Naive thymus-derived CD4-positive, alpha-beta T cell (primary cell): ENCODE results near the gene RALGPS1. TPM values are rescaled to one million over a fixed set of nuclear protein-coding genes. Genes with fewer than 3 reads are reported as not detected.

ENCODE experiments used
- ATAC-seq: fragments of 150-1000 bp; cut with Tn5 transposase; 2 replicates; pipeline ENCODE4 v1.10.0; 2021; ENCODE audit warnings: mild to moderate bottlenecking, moderate library complexity
- CTCF ChIA-PET: fragments of 350-600 bp; sonication (Branson Sonifier 250); formaldehyde crosslinking; loops from one replicate; lab custom pipeline; 2021; ENCODE audit warnings: antibody characterized with exemption; lab: Charles Lee
- POLR2A ChIA-PET: fragments of 350-600 bp; sonication (Branson Sonifier 250); formaldehyde crosslinking; loops from one replicate; lab custom pipeline; 2021; ENCODE audit warnings: antibody characterized with exemption, inconsistent platforms; lab: Charles Lee
- DNase-seq, 9 donors: peaks; one replicate each; pipeline versions ENCODE4 v3.0.0 to v3.0.0-alpha.2; 2020 to 2022; ENCODE audit warnings: mixed read lengths in 1 of 9
- H3K27ac ChIP-seq: one replicate; pipeline ENCODE4 v1.7.0; 2013; ENCODE audit warnings: mild to moderate bottlenecking, low read depth, low read length, moderate library complexity
- H3K27me3 ChIP-seq, 2 donors: one replicate each; pipeline ENCODE4 v1.7.0; 2013; ENCODE audit warnings: low read length in 2 of 2, mild to moderate bottlenecking in 2 of 2, moderate library complexity in 2 of 2; ENCODE audit not compliant: control insufficient read depth in 2 of 2, insufficient read depth in 2 of 2
- H3K36me3 ChIP-seq, 3 experiments: 1 replicate in 2 of 3; 2 replicates in 1 of 3; pipeline ENCODE4 v1.7.0; 2013; ENCODE audit warnings: low read length in 3 of 3, mild to moderate bottlenecking in 3 of 3, moderate library complexity in 1 of 3; ENCODE audit not compliant: insufficient read depth in 3 of 3, control insufficient read depth in 2 of 3
- H3K4me1 ChIP-seq, 2 donors: one replicate each; pipeline ENCODE4 v1.7.0; 2013; ENCODE audit warnings: low read length in 2 of 2, mild to moderate bottlenecking in 2 of 2, moderate library complexity in 1 of 2; ENCODE audit not compliant: control insufficient read depth in 2 of 2, insufficient read depth in 2 of 2
- H3K4me3 ChIP-seq: 2 replicates; pipeline ENCODE4 v1.7.0; 2013; ENCODE audit warnings: mild to moderate bottlenecking, low read length
- H3K9me3 ChIP-seq, 3 experiments: 1 replicate in 2 of 3; 2 replicates in 1 of 3; pipeline ENCODE4 v1.7.0; 2013; ENCODE audit warnings: low read length in 3 of 3; ENCODE audit not compliant: control insufficient read depth in 2 of 3
- H3K27ac Mint-ChIP-seq, 9 donors: one replicate each; pipeline ENCODE4 v1.8.0; 2020 to 2022; ENCODE audit warnings: mixed read lengths in 9 of 9, mild to moderate bottlenecking in 8 of 9, moderate library complexity in 5 of 9, inconsistent platforms in 2 of 9
- H3K27me3 Mint-ChIP-seq, 5 donors: one replicate each; pipeline ENCODE4 v1.8.0; 2021 to 2022; ENCODE audit warnings: mixed read lengths in 5 of 5, mild to moderate bottlenecking in 1 of 5
- H3K36me3 Mint-ChIP-seq, 5 donors: one replicate each; pipeline ENCODE4 v1.8.0; 2020 to 2022; ENCODE audit warnings: mixed read lengths in 5 of 5, mild to moderate bottlenecking in 3 of 5, inconsistent platforms in 1 of 5
- H3K4me1 Mint-ChIP-seq, 7 donors: one replicate each; pipeline ENCODE4 v1.8.0; 2020 to 2022; ENCODE audit warnings: mixed read lengths in 7 of 7, mild to moderate bottlenecking in 3 of 7, inconsistent platforms in 1 of 7
- H3K4me3 Mint-ChIP-seq, 10 donors: one replicate each; pipeline ENCODE4 v1.8.0; 2020 to 2022; ENCODE audit warnings: mild to moderate bottlenecking in 10 of 10, mixed read lengths in 10 of 10, moderate library complexity in 6 of 10, inconsistent platforms in 2 of 10
- H3K9me3 Mint-ChIP-seq, 11 donors: one replicate each; pipeline ENCODE4 v1.8.0; 2020 to 2022; ENCODE audit warnings: mixed read lengths in 11 of 11, mild to moderate bottlenecking in 4 of 11, inconsistent platforms in 1 of 11, moderate library complexity in 1 of 11
- intact Hi-C, 2 donors: fragments of 100-400 bp; cut with micrococcal nuclease; formaldehyde crosslinking; loops; one replicate each; pipeline ENCODE4 v1.15.1; 2023
- polyA plus RNA-seq, 2 donors: library from polyadenylated mRNA; unstranded; fragments of 300-500 nt; fragmentation: Illumina TruSeq; gene quantifications; one replicate each; pipeline ENCODE4 v1.2.3, GENCODE V29; 2021
- total RNA-seq, 6 experiments: library from RNA in 5 of 6; stranded (reverse) in 5 of 6; gene quantifications; 1 replicate in 5 of 6; 2 replicates in 1 of 6; pipeline ENCODE4 v1.2.3 and lab custom pipeline; 2021 to 2026

RALGPS1 gene
- total and polyA plus RNA-seq, 7 experiments from 2014 or later = 1.0 to 8.3 (median 4.1) TPM

- H3K4me3 ChIP-seq = no peak overlapping the region
- H3K27ac ChIP-seq = no peak overlapping the region
- no peaks in the 10 kb centered on the region for H3K9me3 ChIP-seq
- H3K36me3 ChIP-seq = no peaks in the 10 kb centered on the region
- H3K9me3 Mint-ChIP-seq = no peaks in the 10 kb centered on the region
- ChIA-PET CTCF (no interaction called here), POLR2A (no interaction called here)
- H3K36me3 Mint-ChIP-seq = peaks cover 0 to 15% (median 4%) of the 10 kb centered on the region in 5 donors
- H3K4me1 ChIP-seq = no peaks in the 10 kb centered on the region
- intact Hi-C loops = no loop called here
- peaks cover 0 to 2% (median 0%) of the 10 kb centered on the region in 7 donors for H3K4me1 Mint-ChIP-seq
- peaks cover 0 to 19% (median 0%) of the 10 kb centered on the region in 5 donors for H3K27me3 Mint-ChIP-seq
- H3K4me3 Mint-ChIP-seq = no peak overlapping the region
- no peak for DNase-seq
- H3K27me3 ChIP-seq = no peaks in the 10 kb centered on the region
- ATAC-seq = no peak
- no peak overlapping the region for H3K27ac Mint-ChIP-seq
These were observed 117.7 kb downstream of the RALGPS1 start for GRCh38 chr9:127032256-127032655.

GRCh38 chr9:127033061-127033460, 118.5 kb downstream of the RALGPS1 start:
- H3K4me3 ChIP-seq = no peak overlapping the region
- Mint-ChIP-seq H3K27ac (no peak overlapping the region), H3K27me3 (peaks cover 0 to 14% (median 0%) of the 10 kb centered on the region in 5 donors), H3K9me3 (no peaks in the 10 kb centered on the region), H3K4me3 (no peak overlapping the region), H3K36me3 (peaks cover 0 to 15% (median 4%) of the 10 kb centered on the region in 5 donors), H3K4me1 (peaks cover 0 to 2% (median 0%) of the 10 kb centered on the region in 7 donors)
- no peak for DNase-seq
- no peaks in the 10 kb centered on the region for H3K4me1 ChIP-seq
- H3K9me3 ChIP-seq = no peaks in the 10 kb centered on the region
- H3K27me3 ChIP-seq = no peaks in the 10 kb centered on the region
- no peak overlapping the region for H3K27ac ChIP-seq
- ATAC-seq = no peak
- ChIA-PET CTCF (no interaction called here), POLR2A (no interaction called here)
- intact Hi-C loops = no loop called here
- H3K36me3 ChIP-seq = no peaks in the 10 kb centered on the region

GRCh38 chr9:127033789-127034188, 119.2 kb downstream of the RALGPS1 start:
- H3K27ac Mint-ChIP-seq = no peak overlapping the region
- Histone ChIP-seq H3K27ac (no peak overlapping the region), H3K9me3 (no peaks in the 10 kb centered on the region), H3K36me3 (no peaks in the 10 kb centered on the region), H3K27me3 (no peaks in the 10 kb centered on the region), H3K4me3 (no peak overlapping the region), H3K4me1 (no peaks in the 10 kb centered on the region)
- H3K27me3 Mint-ChIP-seq = peaks cover 0 to 13% (median 0%) of the 10 kb centered on the region in 5 donors
- ChIA-PET POLR2A (no interaction called here), CTCF (no interaction called here)
- H3K4me3 Mint-ChIP-seq = no peak overlapping the region
- peaks cover 0 to 2% (median 0%) of the 10 kb centered on the region in 7 donors for H3K4me1 Mint-ChIP-seq
- peaks cover 0 to 15% (median 4%) of the 10 kb centered on the region in 5 donors for H3K36me3 Mint-ChIP-seq
- intact Hi-C loops = no loop called here
- no peak for ATAC-seq
- H3K9me3 Mint-ChIP-seq = no peaks in the 10 kb centered on the region
- no peak for DNase-seq

GRCh38 chr9:127034691-127035090, 120.1 kb downstream of the RALGPS1 start:
- DNase-seq (no peak), ATAC-seq (no peak)
- no peaks in the 10 kb centered on the region for H3K4me1 ChIP-seq
- H3K27me3 ChIP-seq = no peaks in the 10 kb centered on the region
- no peaks in the 10 kb centered on the region for H3K9me3 ChIP-seq
- no peak overlapping the region for H3K4me3 Mint-ChIP-seq
- peaks cover 0 to 15% (median 4%) of the 10 kb centered on the region in 5 donors for H3K36me3 Mint-ChIP-seq
- H3K4me1 Mint-ChIP-seq = peaks cover 0 to 2% (median 0%) of the 10 kb centered on the region in 7 donors
- no peak overlapping the region for H3K27ac Mint-ChIP-seq
- no peaks in the 10 kb centered on the region for H3K36me3 ChIP-seq
- H3K9me3 Mint-ChIP-seq = no peaks in the 10 kb centered on the region
- intact Hi-C loops = no loop called here
- POLR2A ChIA-PET = no interaction called here
- H3K27me3 Mint-ChIP-seq = peaks cover 0 to 13% (median 0%) of the 10 kb centered on the region in 5 donors
- H3K27ac ChIP-seq = no peak overlapping the region
- no peak overlapping the region for H3K4me3 ChIP-seq
- CTCF ChIA-PET = no interaction called here

- Histone ChIP-seq H3K36me3 (no peaks in the 10 kb centered on the region), H3K9me3 (no peaks in the 10 kb centered on the region), H3K4me1 (no peaks in the 10 kb centered on the region), H3K27me3 (no peaks in the 10 kb centered on the region), H3K27ac (no peak overlapping the region), H3K4me3 (no peak overlapping the region)
- Mint-ChIP-seq H3K27ac (no peak overlapping the region), H3K4me3 (no peak overlapping the region), H3K36me3 (peaks cover 0 to 15% (median 4%) of the 10 kb centered on the region in 5 donors), H3K4me1 (no peaks in the 10 kb centered on the region), H3K9me3 (no peaks in the 10 kb centered on the region), H3K27me3 (peaks cover 0 to 11% (median 0%) of the 10 kb centered on the region in 5 donors)
- POLR2A ChIA-PET = no interaction called here
- ATAC-seq (no peak), DNase-seq (no peak)
- CTCF ChIA-PET = no interaction called here
- intact Hi-C loops = no loop called here
These were observed 120.8 kb downstream of the RALGPS1 start for GRCh38 chr9:127035423-127035822.

GRCh38 chr9:127035948-127036347, 121.4 kb downstream of the RALGPS1 start:
- ATAC-seq (no peak), DNase-seq (no peak)
- Histone ChIP-seq H3K27me3 (no peaks in the 10 kb centered on the region), H3K4me1 (no peaks in the 10 kb centered on the region), H3K9me3 (no peaks in the 10 kb centered on the region), H3K4me3 (no peak overlapping the region), H3K27ac (no peak overlapping the region), H3K36me3 (no peaks in the 10 kb centered on the region)
- ChIA-PET CTCF (no interaction called here), POLR2A (no interaction called here)
- Mint-ChIP-seq H3K27ac (no peak overlapping the region), H3K27me3 (peaks cover 0 to 9% (median 0%) of the 10 kb centered on the region in 5 donors), H3K9me3 (no peaks in the 10 kb centered on the region), H3K36me3 (peaks cover 0 to 15% (median 4%) of the 10 kb centered on the region in 5 donors), H3K4me3 (no peak overlapping the region), H3K4me1 (no peaks in the 10 kb centered on the region)
- intact Hi-C loops = no loop called here

GRCh38 chr9:127036437-127036836, 121.9 kb downstream of the RALGPS1 start:
- intact Hi-C loops = no loop called here
- Histone ChIP-seq H3K36me3 (no peaks in the 10 kb centered on the region), H3K9me3 (no peaks in the 10 kb centered on the region), H3K27me3 (no peaks in the 10 kb centered on the region), H3K27ac (no peak overlapping the region), H3K4me1 (no peaks in the 10 kb centered on the region), H3K4me3 (no peak overlapping the region)
- ATAC-seq (no peak), DNase-seq (no peak)
- H3K9me3 Mint-ChIP-seq = no peaks in the 10 kb centered on the region
- H3K27me3 Mint-ChIP-seq = peaks cover 0 to 10% (median 0%) of the 10 kb centered on the region in 5 donors
- ChIA-PET POLR2A (no interaction called here), CTCF (no interaction called here)
- H3K27ac Mint-ChIP-seq = no peak overlapping the region
- H3K4me3 Mint-ChIP-seq = no peak overlapping the region
- H3K4me1 Mint-ChIP-seq = peaks cover 0 to 1% (median 0%) of the 10 kb centered on the region in 7 donors
- H3K36me3 Mint-ChIP-seq = peaks cover 0 to 17% (median 4%) of the 10 kb centered on the region in 5 donors
